ENCODE data around the gene PITPNM3. TPM values are rescaled to one million over a fixed set of nuclear protein-coding genes. Genes with fewer than 3 reads are reported as not detected.

PITPNM3 gene
- total and polyA plus RNA-seq, 2 of the 8 experiments (the other 6 are each of a cell fraction or from before 2014, with no cell fraction given): 1.7 to 3.1 TPM

DNA sequence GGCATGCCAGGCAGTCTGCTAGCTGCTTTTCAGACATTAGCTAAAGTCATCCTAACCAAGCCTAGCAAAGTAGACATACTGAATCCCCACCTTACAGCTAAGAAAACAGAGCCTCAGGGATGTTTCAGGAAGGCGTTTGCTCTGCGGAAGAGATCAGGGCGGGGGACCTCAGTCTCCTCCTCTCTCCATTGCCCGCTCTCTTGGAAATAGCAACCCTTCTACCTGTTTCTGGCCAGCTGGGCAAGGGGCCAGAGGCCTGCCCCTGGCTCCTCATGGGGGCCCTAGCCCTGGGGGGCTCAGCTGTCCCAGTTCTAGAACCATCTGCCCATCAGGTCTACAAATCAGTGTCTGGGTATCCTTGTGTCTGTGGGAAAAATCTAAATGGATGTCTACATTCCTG lies 14.5 kb downstream of the PITPNM3 start:
- CTCF ChIA-PET (ENCODE audit: partially characterized antibody): interaction anchor here (1.3 to 2.3 kb wide), 4 partner anchors 9 to 69 kb away, joined by 3 to 6 read pairs (median 4); no protein-coding TSS in a partner anchor
- Histone ChIP-seq H3K27ac (ENCODE audit: low read depth, low read length) (no peak overlapping the region), H4K5ac (ENCODE audit: insufficient read length, low read depth, low read length) (no peak overlapping the region), H2BK12ac (ENCODE audit: low read depth, low read length) (no peak overlapping the region), H3K9me3 (ENCODE audit: insufficient read depth in 2 of 2, low read depth in 1 of 2, low read length in 1 of 2) (peaks cover 0 to 8% of the 10 kb centered on the region in 2 experiments; a peak in 1 of 4 replicates), H2AK5ac (ENCODE audit: low read depth, low read length) (no peak overlapping the region), H3K14ac (ENCODE audit: insufficient read length) (no peak overlapping the region), H2BK15ac (ENCODE audit: low read length) (0 out of 2 replicates have a peak overlapping the region, but pooled peaks have one; percentile 1), H4K20me1 (replicated peaks in 1 of 2; ENCODE audit: control insufficient read depth in 1 of 2, insufficient read depth in 2 of 2, low read length in 2 of 2) (no peaks in the 10 kb centered on the region), H3K4me3 (ENCODE audit: extremely low read depth in 1 of 4, insufficient read depth in 2 of 4, low read depth in 3 of 4, low read length in 4 of 4) (no peak overlapping the region), H3K9ac (replicated peaks in 1 of 4; ENCODE audit: extremely low read depth in 1 of 4, low read depth in 3 of 4, low read length in 3 of 4) (no peak overlapping the region), H3K36me3 (ENCODE audit: control insufficient read depth in 2 of 4, insufficient read depth in 4 of 4, low read length in 3 of 4) (no peaks in the 10 kb centered on the region), H4K91ac (replicated peaks; ENCODE audit: insufficient read length, low read length) (no peak overlapping the region), H3K4me1 (replicated peaks in 1 of 4; ENCODE audit: control insufficient read depth in 3 of 4, insufficient read depth in 4 of 4, low read length in 3 of 4) (peaks cover 0 to 9% (median 3%) of the 10 kb centered on the region in 4 experiments; a peak in 6 of 7 replicates), H3K79me2 (ENCODE audit: control insufficient read depth in 1 of 2, insufficient read depth in 2 of 2, low read length in 2 of 2) (no peaks in the 10 kb centered on the region), H3K23ac (ENCODE audit: insufficient read length) (no peak overlapping the region), H3K4me2 (ENCODE audit: insufficient read depth in 1 of 2, low read depth in 2 of 2, low read length in 2 of 2) (no peak overlapping the region), H2AFZ (ENCODE audit: low read length) (no peak overlapping the region), H2BK20ac (ENCODE audit: low read length) (no peak overlapping the region), H3K27me3 (replicated peaks in 1 of 4; ENCODE audit: control insufficient read depth in 3 of 4, extremely low read depth in 1 of 4, insufficient read depth in 3 of 4, low read length in 3 of 4) (0 out of 7 replicates have a peak, but pooled peaks cover 0 to 4% (median 0%) of the 10 kb centered on the region in 4 experiments), H3K56ac (replicated peaks; ENCODE audit: insufficient read length, low read depth, low read length) (no peak overlapping the region), H3K23me2 (ENCODE audit: low read depth, low read length) (no peaks in the 10 kb centered on the region; the same call in 1 of the 2 replicates), H2BK5ac (ENCODE audit: low read depth, low read length) (no peak overlapping the region), H4K8ac (ENCODE audit: extremely low read depth, insufficient read depth, low read length) (no peak overlapping the region), H3K79me1 (ENCODE audit: low read depth, low read length) (no peaks in the 10 kb centered on the region; the same call in 1 of the 2 replicates), H3K18ac (ENCODE audit: extremely low read depth, low read length) (no peak overlapping the region), H2BK120ac (replicated peaks; ENCODE audit: low read depth, low read length) (no peak overlapping the region), H3K4ac (replicated peaks; ENCODE audit: insufficient read length, low read depth, low read length) (no peak overlapping the region)
- POLR2A ChIA-PET (ENCODE audit: partially characterized antibody): interaction anchor here (0.6 kb wide), 1 partner anchor 18 kb away, joined by 3 read pairs; no protein-coding TSS in a partner anchor
- TF ChIP-seq FOSL1 (IDR thresholded peaks at IDR 0.05; ENCODE audit: insufficient read depth, low read depth, low read length) (no peak), ZNF274 (IDR thresholded peaks at IDR 0.05; ENCODE audit: borderline replicate concordance, extremely low read depth, low read length) (no peak), MAFK (IDR thresholded peaks at IDR 0.05; ENCODE audit: low read depth, low read length) (no peak), RNF2 (IDR thresholded peaks at IDR 0.05; ENCODE audit: borderline replicate concordance, low read depth, low read length, missing control alignments, poor library complexity, severe bottlenecking) (no peak), JUN (IDR thresholded peaks at IDR 0.05; ENCODE audit: low read depth, low read length) (no peak), SP1 (IDR thresholded peaks at IDR 0.05; ENCODE audit: low read depth, low read length) (no peak), PHF8 (conservative IDR thresholded peaks at IDR 0.05; ENCODE audit: low read depth, low read length) (no peak), SP4 (IDR thresholded peaks at IDR 0.05; ENCODE audit: low read length) (no peak)
- TF ChIP-seq, protein P1, sequence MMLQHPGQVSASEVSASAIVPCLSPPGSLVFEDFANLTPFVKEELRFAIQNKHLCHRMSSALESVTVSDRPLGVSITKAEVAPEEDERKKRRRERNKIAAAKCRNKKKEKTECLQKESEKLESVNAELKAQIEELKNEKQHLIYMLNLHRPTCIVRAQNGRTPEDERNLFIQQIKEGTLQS (IDR thresholded peaks at IDR 0.05; ENCODE audit: insufficient read depth, low read depth, low read length): no peak
- no peak for FAIRE-seq
- DNase-seq (ENCODE audit: low read depth in 1 of 2, low spot score in 2 of 2): no peak
- WGBS, 2 experiments (ENCODE audit: extremely low coverage in 1 of 2, insufficient coverage in 1 of 2, insufficient read length in 1 of 2, insufficient replicate concordance in 2 of 2, low coverage in 1 of 2, low lambda C conversion rate in 2 of 2, missing lambda C conversion rate in 1 of 2): 88% methylated on average over 4 of the region's 4 CpGs; no CpG with 5 or more reads in 1 of the 2 experiments
